Activated T-cell treated with anti-CD3 and anti-CD28 coated beads, Interleukin-2, amount 50 U/mL, for 1 hour (primary cell): ENCODE results near the gene SLC3A2.
"Not testable (repeated sequence)": the region's sequence is repeated elsewhere in the genome, so short reads cannot be mapped to it uniquely, and the experiment has no call there.

Experiments
- DNase-seq: peaks from one replicate; pipeline ENCODE4 v3.0.0-alpha.2; 2020

SLC3A2 gene

DNA sequence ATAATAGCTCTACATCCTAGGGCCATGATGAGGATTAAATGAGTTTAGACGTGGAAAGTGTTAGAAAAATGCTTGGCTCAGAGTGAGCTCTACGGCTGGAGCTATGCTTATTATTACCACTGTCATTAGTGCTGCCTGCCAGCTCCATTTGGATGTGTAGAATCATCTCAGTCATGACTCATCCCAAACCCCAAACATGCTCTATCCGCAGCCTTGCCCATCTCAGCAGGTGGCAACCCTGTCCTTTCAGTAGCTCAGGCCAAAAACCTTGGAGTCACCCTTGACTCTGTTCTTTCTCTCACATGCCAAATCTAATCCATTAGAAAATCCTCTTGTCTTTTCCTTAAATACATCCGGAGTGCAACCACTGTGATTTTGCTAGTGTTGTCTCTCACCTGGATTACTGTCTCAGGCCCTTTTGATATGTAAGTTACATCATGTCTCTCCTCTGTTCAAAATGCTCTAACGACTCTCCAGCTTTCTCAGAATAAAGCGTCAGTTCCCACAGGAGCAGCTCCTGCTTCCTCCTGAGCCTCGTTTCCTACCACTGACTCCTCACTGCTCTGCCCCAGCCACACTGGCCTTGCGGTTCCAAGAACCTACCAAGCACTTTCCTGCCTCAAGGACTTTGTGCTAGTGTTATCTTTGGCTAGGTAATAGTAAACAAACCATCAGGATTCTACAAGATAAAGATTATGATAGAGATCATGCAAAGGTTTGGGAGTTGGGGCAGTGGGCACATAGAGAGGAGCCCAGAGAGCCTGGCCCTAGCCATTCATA, 51.0 kb downstream of the SLC3A2 start:
- DNase-seq = no peak

DNA sequence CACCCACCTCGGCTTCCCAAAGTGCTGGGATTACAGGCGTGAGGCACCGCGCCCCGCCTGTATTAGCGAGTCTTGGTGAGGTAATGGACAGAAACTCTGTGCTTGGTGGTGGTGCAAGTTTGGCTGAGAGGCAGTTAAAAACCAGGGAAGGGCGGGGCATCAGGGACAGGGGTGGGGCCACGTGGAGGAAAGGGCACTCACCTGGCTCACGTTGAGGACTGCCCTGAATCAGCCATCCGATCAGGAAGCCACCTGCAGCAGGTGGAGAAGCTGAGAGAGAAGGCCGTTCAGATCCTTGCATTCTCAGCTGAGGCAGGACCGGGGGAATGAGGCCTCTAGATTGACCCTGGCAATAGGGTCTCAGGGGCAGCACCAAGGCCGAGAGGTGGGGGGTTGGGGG, 52.6 kb downstream of the SLC3A2 start:
- DNase-seq = no peak

DNA sequence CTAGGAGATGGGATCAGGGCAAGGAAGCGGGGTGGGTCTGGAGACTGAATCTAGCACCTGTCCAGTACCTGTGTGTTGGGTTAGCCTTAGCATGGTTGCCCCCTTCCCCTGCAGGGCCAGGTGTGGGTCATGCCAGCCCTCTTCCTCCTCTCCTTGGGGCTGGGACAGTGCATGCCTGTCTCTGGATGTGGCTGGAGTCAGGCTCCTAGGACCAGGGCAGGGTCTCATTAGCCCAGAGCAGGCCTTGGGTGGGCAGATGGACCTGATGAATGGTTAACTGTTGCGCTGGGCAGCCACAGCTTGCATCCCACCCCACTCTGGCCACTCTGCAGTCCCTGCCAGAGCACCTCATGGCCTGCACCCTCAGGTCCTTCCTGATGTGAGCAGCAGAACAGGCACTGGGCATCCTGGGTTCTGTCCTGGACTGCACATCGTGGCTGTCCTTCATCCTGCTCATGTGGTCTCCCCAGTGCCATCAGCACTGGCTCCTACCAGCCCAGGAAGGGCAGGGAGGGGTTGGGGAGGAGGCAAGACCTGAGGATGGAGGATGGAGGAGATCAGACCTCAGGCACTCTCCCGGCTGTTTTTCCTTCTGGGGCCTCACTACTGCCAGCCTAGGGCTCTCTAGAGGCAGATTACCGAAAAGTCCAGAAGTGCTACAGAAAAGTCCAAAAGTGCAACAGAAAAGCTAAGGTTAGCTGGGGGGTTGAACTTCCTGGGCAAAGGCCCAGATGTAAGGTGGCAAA, 53.2 kb downstream of the SLC3A2 start:
- DNase-seq = no peak

DNA sequence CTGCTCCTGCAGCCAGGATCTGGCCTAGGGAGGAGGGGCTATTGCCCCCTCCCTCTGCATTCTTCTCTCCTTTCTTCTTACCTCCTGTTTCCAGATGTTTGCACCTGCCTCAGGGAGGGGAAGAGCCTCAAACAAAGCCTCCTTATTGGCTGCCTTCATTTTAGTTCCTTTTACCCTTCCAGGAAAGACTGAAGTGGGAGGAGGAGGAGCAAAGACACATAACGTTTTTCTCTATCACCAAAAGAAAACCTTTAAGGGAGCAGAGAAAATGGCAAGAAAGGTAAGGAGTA, 53.7 kb downstream of the SLC3A2 start:
- no peak for DNase-seq

DNA sequence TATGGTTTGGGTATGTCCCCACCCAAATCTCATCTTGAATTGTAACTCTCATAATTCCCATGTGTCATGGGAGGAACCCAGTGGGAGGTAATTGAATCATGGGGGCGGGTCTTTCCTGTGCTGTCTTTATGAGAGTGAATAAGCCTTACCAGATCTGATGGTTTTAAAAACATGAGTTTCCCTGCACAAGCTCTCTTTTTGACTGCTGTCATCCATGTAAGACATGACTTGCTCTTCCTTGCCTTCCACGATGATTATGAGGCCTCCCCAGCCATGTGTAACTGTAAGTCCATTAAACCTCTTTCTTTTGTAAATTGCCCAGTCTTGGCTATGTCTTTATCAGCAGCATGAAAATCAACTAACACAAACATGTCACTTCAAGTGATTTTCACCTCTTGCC, 56.8 kb downstream of the SLC3A2 start:
- DNase-seq = not testable (repeated sequence)
